Activated CD4-positive, alpha-beta T cell treated with anti-CD3 and anti-CD28 coated beads, Interleukin-2, Interleukin-6, amounts not matched to agents 100 ng/mL and 50 ng/mL, durations not matched to agents 16 hours and 8 hours (primary cell): ENCODE measurements around the gene ASS1.

Source experiments
- DNase-seq: peaks from one replicate; pipeline ENCODE4 v3.0.0-alpha.2; 2020

The ASS1 gene

GRCh38 chr9:130537346-130538050, 92.7 kb downstream of the ASS1 start:
- DNase-seq: no peak

GRCh38 chr9:130539420-130540223, 94.9 kb downstream of the ASS1 start:
- DNase-seq: no peak

GRCh38 chr9:130541533-130541932, 96.8 kb downstream of the ASS1 start:
- no peak for DNase-seq

- no peak for DNase-seq
These were observed 97.3 kb downstream of the ASS1 start for GRCh38 chr9:130542038-130542437.

- no peak for DNase-seq
These were observed 97.9 kb downstream of the ASS1 start for GRCh38 chr9:130542457-130543228.

GRCh38 chr9:130543368-130543767, 98.6 kb downstream of the ASS1 start:
- DNase-seq: no peak

- no peak for DNase-seq
These were observed 99.1 kb downstream of the ASS1 start for GRCh38 chr9:130543859-130544258.

GRCh38 chr9:130544364-130544763, 99.6 kb downstream of the ASS1 start:
- no peak for DNase-seq

- DNase-seq: no peak
These were observed 103.3 kb downstream of the ASS1 start for GRCh38 chr9:130548103-130548502.

GRCh38 chr9:130549093-130549735, 104.5 kb downstream of the ASS1 start:
- peak; percentile 25 for DNase-seq
